CD4-positive, alpha-beta T cell treated with Interleukin-6 at 100 ng/mL for 8 hours (primary cell): ENCODE data around the gene ZYX.
A peak's percentile ranks its signal among the peaks of the same experiment; 100 is the strongest.

Experiments used
- DNase-seq: peaks from one replicate; pipeline ENCODE4 v3.0.0-alpha.2; 2020; ENCODE audit warnings: mixed read lengths, low spot score

Gene ZYX

DNA sequence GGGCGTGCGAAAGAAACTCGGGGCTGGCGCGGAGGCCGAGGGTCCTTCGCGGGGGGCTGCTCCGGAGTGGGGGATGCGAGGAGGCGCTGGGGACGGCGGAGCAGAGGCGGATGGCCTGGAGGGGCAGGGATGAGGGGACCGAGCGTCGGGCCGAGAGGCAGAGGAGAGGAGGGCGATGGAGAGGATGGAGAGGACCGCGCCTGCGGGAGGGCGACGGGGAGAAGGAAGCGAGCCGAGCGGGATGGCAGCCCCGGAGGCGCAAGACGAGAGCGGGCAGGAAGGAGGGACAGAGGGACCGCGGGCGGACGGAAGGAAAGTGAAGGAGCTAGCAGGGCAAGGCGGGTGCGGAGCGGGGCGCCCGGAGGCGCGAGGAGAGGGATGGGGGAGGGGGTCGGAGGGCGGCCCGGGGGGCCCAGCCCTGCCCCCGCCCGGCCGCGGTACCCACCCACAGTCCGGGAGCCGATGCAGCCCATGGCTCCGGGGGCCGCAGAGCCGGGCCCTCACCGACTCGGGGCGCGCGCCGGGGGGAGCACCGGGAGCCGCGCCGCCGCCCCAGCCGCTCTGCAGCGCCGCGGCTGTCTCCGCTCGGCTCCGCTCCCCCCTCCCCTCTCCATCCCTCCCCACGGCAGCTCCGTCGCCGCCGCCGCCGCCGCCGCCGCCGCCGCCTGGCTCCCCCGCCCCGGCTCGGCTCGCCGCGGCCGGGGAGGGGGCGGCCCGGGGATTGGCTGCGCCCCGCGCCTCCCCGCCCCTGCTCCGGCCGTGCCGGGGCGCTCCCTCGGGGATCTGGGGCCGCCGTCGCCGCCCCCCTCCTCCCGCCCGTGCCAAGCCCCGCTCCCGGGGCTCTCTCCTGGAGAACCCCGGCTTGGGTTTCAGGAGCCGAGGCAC lies 18.8 kb upstream of the ZYX start, which contains the start of gene FAM131B:
TSS of gene FAM131B (minus strand) at position 583 of the 885 bp plus-strand sequence. CDS start at position 473, 110 bp downstream.
- DNase-seq, result no peak

DNA sequence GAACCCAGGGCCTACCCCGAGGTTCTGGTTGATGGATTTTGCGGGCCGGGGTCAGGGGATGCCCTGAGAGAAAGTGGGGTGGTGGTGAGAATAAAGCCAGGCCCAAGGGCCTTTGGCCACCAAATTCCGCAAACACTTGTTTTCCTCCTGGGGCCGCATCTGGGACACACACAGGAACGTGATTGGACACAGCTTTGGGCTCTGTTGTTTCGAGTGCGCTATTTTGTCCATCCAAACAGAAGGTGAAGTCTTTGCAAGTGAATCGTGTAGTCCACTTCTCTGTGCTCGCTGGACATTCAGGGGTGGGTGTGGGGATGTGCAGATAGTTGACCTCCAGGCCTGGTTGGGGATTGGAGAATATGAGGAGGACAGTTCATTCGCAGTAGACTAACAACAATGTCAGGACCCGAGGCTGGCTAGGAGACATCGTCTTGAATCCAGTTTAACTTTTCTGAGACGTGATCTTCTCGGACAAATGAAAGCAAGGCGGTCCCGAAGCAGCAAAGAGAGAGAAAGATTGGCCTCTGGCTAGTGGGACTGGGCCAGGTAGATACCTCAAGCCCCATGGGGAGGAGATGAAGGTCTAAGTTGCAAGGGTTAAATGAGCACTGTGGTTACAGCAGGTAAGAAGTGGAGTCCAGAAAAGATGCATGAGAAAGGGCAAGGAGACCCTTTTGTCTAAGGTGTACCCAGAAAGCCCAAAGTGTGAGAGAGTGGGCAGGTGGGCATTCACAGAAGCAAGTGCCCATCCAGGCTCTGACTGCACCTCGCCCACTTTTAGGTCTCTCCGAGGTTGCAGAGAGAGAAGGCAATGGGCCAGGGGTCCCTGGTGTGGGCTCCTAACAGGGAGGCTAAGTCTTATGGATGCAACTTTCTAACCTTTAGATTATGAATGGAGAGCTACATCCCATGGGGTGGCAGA lies 17.9 kb upstream of the ZYX start:
- DNase-seq, result no peak

DNA sequence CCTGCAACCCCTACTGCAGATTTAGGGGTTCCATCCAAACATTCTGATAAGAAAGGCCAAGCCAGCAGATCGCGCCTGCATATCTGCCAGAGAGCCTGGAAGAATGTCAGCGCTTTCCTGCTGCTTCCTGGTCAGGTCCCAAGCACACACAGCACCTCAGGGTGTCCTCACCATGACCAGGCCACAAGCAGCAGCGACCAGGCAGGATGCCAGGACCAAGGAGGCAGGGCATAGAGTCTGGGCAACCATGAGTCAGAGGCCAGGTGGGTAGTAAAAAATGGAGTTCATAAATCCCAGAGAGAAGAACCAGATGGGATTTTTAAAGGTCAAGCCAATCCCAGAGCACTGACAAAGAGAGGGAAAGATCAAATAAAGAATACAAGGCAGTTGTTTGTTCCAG lies 13.2 kb upstream of the ZYX start:
- no peak for DNase-seq

DNA sequence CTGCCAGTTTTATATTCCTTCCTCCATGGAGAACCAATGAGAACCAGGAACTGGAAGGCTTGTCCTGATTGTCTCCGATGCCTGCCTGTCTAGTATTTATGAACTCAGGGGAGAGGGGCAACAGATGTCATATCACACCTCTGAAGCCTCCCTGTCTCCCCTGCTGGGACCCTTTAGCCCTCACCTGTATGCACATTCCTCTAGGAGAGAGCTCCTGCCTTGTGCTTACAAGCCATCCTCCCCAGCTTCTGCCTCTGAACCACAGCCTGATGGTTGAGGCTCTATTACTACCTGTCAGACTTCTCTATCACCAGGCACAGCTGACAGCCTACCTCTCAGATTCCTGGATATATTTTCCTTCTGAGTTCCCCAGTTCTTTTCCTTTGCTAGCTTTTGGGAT lies 12.8 kb upstream of the ZYX start:
- no peak for DNase-seq

DNA sequence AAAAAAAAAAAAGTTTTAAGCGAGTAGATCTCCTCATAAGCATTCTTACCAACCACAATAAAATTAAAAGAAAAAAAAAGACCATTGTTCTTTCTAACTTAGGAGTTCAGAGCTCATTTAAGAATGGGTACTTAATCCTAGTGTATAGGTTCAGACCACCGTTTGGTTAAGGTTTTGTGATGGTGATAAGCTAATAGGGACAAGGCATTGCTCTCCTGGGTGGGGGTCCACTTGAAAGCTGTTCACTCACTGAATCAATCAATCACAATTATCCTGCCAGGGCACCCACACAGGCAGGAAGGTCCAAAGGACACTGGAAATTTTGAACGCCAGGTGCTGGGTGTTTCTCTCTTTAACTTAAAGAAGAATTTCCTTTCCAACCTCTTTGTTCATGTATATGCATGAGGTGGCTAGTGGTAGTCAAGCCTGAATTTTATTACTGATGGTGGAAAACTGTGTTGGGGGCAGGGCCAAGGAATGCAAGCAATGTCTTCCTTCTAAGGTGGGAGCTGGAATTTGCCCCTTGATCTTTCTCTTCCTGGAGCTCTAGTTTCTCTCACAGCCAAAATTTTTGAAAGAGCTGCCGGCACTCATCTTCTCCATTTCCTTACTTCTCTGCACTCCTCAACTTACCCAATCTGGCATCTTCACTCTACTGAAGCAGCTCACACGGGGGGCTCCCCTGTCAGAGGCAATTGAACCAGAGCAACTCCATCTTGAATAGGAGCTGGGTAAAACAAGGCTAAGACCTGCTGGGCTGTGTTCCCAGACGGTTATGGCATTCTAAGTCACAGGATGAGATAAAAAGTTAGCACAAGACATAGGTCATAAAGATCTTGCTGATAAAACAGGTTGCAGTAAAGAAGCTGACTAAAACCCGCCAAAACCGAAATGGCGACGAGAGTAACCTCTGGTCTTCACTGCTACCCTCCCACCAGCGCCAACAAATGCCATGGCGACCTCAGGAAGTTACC lies 11.2 kb upstream of the ZYX start:
- DNase-seq, result no peak

DNA sequence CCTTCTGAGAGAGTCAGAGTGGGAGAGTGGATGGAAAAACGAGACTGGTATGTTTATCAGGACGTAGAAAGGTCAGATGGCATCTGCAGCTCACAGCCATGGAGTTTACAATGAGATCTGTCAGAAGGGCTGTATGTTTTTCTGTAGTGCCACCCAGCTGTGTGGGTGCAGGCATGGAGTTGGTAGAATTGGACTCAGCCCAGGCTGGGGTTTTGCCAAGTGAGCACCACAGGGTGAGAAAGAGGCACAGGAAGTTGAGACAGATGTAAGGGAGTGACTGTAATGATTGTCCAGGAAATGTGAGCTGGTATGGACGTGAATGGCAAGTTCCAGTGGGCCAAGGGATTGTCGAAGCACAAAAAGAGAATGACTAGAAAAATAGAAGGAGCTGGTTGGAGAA lies 9.1 kb upstream of the ZYX start:
- DNase-seq, result peak; percentile 73

DNA sequence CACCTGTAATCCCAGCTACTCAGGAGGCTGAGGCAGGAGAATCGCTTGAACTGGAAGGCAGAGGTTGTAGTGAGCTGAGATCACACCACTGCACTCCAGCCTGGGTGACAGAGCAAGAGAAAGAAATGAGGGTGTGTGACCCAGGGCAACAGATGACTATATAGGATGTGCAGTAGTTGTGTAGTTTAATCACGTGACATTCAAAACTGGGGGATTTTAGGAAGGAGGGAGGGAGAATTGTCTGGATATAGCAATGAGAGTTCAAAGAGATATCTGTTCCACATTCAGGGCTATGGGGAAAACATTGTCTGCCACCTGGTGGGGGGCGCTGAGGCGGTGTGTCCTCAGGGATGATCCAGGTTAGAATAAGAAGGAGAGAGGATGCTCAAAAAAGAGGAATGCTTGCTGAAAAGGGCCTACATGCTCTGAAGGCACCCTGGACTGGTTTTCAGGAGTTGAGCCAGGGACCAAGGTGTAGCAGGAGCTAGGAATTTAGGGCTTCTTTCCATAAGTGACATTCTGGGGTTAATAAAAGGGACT lies 7.8 kb upstream of the ZYX start:
- DNase-seq, result no peak

DNA sequence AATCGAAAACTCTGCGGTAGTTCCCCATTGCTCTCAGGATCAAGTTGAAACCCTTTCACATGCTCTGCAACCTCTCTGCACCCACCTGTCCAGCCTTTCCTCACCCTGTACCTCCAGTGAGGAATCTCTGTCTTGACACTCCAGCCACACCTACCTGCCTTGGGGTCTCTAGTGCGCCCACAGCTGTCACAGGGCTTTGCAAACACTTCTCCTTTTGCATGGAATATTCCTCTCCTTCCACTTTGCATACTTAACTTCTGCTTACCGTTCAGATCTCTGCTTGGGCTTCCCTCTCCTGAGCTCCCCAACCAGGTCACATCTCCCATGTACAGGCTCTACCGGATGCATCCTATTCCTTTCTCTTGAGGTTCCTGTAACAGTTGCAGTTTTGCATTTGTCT lies 6.6 kb upstream of the ZYX start:
- no peak for DNase-seq

DNA sequence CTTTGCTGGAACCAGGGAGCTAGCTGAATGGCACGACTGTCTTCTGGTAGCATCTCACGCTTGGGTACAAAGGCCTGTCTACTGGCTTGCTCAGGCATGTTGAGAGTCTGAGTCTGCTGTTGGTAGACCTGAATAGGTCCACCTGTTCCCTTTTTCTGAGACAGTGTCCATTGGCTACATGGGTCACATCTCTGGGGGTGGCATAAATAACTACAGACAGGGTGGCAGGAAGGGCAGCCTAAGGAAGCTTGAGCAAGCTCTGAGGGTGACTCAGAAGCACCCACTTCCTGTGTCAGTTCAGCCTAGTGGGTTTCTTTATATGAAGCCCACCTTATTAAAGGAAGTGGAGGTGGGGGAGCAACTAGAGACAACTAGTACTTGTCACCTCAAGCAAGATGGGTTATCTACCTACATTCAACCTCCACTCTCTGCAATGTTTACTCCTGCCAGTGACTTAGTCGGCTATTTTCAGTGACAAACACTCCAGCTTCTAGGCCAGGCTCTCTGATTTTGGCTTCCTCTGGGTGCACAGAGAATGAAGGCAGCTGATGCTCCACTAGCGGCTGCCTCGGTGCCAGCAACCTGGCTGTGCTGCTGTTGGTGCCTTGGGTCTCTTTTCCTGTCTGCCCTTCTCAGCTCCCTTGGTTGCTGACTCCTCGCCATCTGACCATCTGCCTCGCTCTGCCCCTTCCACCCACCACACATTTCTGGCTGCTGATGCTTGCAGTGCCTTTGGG lies 5.7 kb upstream of the ZYX start:
- DNase-seq, result peak; percentile 64

DNA sequence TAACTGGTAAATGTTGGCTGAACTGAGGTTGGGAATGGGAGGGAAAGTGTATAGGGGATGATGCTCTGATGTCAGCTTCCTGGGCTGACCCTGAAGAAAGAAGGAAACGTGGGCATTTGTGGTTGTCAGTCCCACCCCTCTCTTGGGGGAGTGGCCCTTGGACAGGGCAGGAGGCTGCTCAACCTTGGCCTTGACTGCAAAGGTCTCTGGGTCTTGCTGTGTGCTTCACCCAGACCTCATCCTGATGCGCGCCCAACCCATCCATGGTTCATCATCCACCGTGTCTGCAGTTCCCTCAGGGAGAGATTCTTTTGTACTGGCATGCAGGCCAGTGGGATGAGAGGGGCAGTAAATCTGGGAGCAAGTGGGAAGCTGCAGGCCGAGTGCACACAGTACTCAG lies 4.7 kb upstream of the ZYX start:
- no peak for DNase-seq

DNA sequence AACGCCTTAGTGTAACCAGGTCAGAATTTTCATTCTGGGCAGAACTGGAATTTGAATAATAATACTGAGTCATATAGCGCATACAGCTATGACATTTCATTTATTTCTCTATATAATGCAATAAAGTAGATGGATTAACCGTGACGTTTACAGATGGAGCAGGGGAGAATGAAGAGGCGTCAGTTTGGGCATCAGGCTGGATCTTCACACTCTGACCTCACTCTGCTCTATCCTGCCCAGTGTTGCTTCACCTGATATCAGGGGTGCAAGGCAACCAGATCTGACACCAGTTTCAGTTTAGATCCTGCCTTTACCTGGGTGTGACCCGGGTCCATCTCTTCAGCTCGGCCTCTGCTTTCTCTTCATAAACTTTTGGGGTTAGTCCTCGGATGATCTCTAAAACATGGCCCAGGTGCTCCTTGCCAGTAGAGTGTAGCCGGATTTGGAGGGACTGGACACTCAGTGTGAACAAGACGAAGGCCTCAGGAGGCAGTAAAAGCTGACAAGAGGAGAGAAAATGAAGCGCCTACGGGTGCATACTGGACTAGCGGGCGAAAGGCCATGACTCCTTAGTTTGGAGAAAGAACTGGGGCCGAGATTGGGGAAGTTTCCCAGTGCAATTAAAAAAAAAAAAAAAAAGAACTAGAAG lies 1.4 kb upstream of the ZYX start:
- no peak for DNase-seq

DNA sequence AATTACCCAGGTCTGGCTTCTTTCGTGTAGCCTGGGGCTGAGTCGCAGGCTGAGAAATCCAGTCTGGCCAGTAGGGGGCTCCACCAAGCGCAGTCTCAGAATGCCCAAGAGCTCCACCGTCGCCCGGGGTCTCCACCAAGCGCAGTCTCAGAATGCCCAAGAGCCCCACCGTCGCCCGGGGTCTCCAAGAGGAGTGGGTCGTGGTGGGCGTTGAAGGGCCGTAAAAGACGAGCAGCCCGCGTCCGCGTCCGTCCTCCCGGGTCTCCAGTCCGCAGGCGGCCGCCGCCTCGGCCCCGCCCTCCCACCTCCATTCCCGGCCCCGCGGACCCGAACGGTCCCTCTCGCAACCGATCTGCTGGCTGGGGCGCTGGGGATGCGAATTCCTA lies 892 bp upstream of the ZYX start:
- DNase-seq, result peak; percentile 87

DNA sequence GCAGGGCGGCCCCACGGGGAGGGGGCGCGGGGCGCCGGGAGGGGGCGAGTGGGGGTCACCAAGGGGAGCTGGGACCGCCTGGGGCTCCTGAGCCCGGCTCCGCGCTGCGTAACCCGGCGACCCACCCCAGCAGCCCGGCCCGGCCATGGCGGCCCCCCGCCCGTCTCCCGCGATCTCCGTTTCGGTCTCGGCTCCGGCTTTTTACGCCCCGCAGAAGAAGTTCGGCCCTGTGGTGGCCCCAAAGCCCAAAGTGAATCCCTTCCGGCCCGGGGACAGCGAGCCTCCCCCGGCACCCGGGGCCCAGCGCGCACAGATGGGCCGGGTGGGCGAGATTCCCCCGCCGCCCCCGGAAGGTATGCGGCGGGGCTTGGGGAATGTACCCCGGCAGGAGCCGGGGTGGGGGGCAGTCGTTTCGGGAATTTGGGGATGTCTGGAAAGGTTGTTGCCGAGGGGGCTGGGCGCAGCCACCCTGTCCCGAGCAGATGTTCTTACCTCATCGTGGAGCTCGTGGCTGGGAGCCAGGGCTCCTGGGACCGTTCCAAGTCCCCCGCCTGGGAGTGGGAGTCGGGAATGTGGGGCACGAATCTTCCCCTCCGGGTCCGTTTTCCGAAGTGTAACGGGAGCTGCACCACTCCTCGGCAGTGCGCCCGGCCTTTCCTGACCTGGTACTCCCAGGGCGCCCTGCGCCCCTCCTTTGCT lies 431 bp downstream of the ZYX start:
- no peak for DNase-seq

DNA sequence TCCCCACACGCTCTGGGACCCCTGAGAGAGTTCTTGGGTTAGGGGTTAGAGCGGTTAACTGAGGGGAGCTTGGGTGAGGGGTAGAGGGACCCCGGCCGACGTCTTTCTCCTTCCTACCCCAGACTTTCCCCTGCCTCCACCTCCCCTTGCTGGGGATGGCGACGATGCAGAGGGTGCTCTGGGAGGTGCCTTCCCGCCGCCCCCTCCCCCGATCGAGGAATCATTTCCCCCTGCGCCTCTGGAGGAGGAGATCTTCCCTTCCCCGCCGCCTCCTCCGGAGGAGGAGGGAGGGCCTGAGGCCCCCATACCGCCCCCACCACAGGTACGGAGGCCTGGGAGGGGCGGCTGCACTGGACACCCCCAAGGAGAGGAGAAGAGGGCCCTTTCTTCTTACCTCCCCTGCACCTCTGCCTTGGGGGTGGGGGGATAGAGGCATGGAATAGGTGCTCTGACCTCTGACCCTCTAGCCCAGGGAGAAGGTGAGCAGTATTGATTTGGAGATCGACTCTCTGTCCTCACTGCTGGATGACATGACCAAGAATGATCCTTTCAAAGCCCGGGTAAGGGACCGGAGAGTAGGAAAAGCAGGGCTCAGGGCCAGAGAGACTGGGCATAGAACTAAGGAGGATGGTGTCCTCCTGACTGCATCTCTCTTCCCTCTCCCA lies 1.1 kb downstream of the ZYX start:
- no peak for DNase-seq

DNA sequence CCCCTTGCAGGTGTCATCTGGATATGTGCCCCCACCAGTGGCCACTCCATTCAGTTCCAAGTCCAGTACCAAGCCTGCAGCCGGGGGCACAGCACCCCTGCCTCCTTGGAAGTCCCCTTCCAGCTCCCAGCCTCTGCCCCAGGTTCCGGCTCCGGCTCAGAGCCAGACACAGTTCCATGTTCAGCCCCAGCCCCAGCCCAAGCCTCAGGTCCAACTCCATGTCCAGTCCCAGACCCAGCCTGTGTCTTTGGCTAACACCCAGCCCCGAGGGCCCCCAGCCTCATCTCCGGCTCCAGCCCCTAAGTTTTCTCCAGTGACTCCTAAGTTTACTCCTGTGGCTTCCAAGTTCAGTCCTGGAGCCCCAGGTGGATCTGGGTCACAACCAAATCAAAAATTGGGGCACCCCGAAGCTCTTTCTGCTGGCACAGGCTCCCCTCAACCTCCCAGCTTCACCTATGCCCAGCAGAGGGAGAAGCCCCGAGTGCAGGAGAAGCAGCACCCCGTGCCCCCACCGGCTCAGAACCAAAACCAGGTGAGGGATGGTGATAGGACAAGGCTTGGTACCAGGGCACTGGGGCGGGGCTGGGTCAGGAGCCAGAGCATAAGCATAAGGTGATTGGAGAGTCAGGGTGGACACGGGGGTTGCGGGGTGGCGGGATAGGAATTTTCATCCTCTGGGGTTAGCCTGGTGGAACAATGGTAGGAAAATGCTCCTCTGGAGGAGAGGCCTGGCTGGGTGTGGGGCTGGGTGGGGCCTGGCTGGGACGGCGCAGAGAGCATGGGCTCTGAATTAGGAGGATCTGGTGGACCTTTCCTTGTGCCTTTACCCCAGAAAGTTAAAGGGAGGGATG lies 1.9 kb downstream of the ZYX start:
- no peak for DNase-seq

DNA sequence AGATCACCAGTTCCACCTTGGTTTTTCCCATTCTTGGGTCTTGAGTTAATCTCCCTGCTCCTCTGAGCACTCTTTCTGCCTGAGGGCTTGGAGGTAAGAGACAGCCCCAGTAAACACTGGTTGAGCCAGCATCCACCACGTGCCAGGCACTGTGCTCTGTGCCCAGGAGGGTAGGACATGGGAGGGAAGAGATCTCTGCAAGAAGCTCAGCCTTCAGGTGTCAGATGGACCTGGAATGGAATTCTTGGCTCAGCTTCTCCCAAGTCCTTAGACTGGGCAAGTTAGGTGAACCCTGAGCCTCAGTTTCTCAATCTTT lies 2.5 kb downstream of the ZYX start:
- DNase-seq, result no peak

DNA sequence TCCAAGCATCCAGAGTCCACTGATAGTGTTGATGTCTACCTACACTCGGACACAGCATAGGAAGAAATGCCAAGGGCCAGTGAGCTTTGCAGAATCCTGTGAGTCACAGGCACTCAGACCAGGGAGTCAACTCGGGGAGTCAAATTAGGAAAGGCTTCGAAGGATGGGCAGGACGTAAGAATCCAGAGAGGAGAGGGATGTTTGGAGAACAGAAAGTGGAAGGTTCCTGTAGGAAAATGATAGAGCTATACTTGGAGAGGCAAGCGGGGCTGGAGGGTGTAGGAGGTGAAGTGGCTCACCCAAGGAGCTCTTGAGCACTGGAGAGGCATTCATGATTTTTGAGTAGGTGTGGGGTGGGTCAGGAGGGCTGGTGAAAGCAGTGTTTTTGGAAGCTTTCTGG lies 3.0 kb downstream of the ZYX start:
- DNase-seq, result no peak
